Cortex of kidney (tissue), 1 donor: ENCODE results near the gene MAN2A1.

Experiments
- DNase-seq: peaks from one replicate; lab custom pipeline; 2025; lab: John Stamatoyannopoulos, UW

The MAN2A1 gene

DNA sequence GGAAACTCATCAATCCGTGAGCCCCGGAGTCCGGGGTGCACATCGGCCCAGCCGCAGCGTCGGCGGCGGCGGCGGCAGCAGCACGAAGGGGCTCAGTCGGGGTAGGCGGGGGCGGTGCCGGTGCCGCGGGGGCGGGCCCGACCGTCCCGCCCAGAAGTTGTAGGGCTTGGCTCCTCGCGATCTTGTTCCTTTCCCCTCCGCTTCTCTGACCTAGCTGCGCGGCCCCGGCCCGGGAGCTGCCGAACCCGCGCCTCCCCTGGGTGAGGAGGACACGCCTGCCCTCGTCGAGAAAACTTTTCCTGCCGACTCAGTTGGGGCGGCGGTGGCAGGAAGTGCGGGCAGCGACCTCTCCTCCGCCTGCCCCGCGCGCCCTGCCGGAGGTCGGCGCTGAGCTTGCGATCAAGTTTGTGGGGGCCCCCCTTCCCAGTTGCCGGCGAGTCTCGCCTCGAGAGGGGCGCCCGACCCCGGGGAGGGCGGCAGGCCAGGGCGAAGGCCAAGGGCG, at the start of gene MAN2A1:
Gene MAN2A1 (plus strand): TSS at position 188 of the 502 bp plus-strand sequence. CDS start 491 bp downstream, outside the sequence.
- peak; percentile 12 for DNase-seq

DNA sequence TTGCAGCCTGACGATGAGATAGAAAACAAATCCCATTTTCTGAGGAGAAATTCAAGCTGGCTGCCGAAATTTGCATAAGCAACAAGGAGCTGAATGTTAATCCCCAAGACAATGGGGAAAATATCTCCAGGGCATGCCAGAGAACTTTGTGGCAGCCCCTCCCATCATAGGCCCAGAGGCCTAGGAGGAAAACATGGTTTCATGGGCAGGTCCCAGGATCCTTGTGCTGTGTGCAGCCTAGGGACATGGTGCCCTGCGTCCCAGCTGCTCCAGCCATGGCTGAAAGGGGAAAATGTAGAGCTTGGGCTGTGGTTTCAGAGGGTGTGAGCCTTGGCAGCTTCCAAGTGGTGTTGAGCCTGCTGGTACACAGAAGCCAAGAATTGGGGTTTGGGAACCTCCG, 48.8 kb upstream of the MAN2A1 start:
- no peak for DNase-seq

DNA sequence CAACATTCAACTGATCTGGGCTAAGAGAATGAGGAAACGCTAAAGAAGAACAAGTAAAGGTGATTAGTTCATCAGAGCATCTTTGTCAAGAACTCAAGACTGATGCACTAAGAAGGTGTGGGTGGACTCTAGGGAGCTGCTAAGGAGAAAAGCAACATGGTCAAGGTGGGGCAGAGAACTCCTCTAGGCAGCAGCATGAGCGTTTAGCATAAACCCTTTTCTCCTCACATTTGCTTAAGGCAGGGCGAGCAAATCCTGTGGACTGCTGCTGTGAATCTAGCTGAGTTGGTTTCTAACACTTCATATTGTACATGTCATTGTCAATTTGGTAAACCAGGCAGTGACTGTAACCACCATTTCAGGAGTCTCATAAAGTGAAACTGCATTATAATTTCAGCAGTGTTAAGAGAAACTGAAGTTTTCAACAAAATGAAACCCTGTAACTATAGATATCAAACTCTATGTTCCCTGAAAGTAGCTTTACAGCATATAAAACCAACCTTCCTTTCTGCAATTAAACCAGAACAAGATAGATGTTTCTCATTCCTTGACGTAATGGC, 45.9 kb upstream of the MAN2A1 start:
- DNase-seq: no peak

DNA sequence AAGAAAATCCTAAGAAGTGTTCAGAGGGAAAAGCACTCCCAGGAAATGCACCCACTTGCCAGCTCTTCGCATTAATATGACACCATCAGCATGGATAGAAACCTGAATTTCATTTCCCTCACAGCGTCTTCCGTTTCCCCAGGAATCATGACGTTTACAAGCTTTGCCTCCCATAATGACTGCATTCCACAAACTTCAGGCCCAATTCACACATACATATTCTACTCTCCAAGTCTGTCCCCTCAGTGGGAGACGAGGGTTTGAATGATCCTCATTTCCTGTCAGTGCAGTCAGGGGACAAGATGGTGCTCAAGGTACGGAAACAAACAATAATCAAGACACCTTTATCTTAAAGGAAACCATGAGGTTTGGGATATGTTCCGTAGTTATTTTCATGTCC, 44.9 kb upstream of the MAN2A1 start:
- DNase-seq: no peak

DNA sequence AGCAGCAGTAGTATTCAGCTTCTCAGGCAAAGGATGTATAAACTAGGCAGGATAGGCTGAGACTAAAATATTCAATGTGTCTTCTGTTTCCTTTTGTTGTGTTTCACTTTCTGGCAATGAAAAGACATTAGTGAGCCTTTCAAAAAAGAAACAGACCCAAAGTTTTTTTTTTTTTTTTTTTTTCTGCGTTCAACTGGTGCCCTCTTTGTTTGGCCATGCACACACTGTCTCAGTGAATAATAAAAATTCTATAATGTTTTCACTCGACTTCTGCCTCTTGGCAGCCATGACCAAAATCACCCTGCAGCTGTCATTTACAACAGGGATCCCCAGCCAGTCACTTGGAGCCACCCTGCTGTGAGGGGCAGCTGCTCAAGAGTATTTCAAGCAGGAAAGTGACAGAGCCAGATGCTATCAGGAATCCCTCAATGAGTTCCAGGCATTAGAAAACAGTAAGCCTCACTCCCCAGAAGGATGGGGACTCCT, 44.0 kb upstream of the MAN2A1 start:
- no peak for DNase-seq

DNA sequence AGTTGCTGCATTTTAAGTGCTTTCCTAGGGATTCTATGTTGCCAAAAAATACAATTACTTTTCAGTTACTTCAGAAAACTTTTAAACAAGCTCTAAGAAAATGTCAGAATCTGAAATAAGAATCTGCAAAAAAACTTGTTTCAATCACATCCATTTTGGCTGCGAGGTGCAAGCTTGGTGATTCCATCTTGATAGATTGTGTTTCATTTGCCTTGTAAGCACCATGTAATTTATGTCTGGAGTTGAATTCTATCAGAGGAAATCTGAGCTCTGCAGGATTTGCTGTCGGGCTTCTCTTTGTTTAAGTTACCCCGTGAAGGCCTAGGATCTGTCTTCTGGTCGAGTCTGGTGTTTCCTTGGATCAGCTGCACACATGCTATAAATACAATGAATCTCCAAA, 40.4 kb upstream of the MAN2A1 start:
- no peak for DNase-seq

DNA sequence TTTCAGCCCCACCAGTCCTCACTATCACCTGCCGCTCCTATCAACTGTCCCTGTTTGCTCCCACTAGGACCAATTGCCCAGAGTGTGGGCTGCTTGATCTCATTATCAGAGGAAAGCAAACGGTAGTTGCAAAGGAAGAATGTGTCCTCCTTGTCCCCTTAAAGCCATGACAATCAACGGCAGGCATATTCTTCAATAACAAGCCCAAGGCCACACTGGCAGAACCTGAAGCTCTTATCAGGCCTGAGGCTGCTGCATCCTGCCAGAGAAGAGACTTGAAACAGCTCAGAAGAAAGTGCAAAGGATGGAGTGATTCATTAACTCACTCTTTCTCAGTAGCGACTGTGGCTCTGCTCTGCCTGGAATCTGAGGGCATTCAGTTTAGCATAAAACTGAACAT, 39.2 kb upstream of the MAN2A1 start:
- no peak for DNase-seq

DNA sequence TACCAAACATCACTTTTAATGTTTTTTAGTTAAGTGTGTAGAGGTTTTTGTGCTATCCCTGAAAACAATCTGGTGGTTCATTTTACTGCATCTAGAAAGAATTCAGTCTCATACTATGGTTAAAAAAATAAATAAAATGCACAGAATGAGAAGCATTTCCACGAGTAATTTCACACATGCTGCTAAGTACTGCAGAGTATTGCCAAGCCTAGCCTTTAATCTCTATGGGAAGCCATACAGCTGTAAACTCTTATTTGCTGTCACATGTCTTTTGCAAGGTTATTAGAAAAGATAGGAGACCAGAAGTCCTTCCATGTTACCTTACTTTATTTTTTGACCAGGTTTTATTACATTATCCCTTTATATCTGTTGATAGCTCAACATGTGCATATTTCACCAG, 37.6 kb upstream of the MAN2A1 start:
- no peak for DNase-seq

DNA sequence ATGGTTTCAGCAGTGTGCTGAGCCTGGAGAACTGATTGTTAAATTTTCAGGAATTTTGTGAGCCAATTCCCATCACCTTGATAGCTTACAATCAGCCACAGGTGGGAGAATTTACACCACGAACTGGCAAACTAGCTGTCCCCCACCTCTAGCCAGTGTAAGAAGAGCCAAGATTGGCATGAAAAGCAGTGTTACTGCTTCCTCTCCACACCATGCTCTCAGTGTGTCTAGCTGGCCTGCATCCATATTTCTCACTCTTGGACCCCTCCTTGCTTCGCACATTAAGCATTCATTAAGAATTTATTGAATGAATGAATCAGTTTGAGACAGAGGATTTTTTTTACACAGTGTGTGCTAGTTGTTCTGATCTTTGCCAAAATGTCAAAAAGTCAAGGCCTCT, 36.7 kb upstream of the MAN2A1 start:
- no peak for DNase-seq

DNA sequence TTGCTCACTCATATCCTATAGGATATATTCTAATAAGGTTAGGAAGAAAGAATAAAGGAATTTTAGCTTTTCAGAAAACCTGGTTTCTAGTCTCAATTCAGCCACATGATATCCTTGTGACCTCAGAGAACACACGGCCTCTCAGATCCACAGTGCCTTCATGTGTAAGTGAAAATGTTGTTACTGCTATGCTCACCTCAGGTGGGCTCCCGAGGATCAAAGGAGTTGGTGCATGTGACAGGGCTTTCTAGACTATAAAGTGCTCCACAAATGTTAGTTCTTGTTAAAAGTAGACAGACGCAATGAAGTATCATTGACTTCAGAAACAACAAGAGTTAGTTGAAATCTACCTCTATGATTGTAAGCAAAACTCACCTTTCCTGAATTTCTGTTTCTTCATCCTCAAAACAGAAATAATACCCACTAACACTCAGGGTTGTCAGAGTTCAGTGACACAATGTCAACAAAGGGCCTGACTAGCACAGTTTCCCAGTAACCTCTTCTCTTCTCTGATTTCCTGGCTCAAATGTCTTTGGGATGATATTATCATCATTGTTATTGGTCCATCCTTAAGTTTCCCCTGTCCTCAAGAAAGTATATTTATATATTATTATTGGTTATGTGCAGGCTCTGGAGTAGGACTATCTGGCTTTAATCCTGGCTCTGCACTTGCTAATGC, 36.0 kb upstream of the MAN2A1 start:
- DNase-seq: no peak

DNA sequence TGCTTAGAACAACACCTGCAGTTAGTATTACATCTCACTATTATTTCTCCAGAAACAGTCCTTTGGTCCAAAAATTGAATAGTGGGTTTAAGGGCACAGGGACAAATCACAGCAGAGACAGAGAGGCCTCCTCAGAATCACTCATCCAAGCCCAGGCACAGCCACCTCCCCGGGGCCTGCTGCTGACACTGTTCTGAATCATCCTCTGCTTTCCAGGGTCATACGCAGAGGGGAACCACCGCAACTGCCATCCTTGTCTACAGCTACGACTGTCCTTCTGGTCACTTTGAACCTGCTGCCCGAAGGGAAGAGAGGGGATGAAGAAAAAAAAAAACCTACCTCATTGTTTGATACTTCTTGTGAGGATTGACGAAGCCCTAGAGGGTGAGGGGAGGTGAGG, 35.3 kb upstream of the MAN2A1 start:
- no peak for DNase-seq

DNA sequence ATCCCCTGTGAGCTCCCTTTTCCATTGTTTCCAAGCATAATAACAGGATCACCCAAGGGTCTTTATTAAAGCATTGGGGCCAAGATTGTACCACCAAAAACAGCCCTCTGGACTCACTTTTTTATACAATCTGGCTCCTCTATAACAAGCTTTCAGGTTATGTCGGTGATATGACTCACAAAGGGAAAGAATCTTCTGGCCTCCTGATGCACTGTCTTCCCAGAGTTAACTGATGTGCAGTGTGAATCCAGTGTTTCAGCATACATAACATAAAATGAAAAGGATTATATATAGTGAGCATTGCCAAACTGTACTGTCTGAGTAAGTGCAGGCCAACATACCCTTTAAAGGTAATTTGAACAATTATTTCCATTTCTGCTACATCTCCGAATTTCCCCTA, 33.9 kb upstream of the MAN2A1 start:
- no peak for DNase-seq

DNA sequence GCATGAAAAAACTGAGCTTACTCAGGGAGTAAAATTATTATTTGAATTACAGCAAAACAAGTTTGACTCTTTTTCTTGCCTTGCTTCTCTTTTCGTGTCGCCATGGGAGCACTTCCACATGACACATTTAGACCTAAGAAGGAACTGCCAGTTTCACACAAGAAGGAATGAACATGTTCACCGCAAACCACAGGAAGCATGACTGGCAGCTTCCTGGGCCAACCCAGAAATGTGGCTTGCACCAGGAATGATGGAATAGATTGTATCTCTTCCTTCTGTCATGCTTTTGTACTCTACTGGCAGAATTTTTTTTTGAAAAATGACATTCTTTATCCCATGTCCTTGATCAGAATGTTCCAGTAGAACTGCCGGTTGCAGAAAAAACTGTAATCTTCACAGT, 32.9 kb upstream of the MAN2A1 start:
- no peak for DNase-seq

DNA sequence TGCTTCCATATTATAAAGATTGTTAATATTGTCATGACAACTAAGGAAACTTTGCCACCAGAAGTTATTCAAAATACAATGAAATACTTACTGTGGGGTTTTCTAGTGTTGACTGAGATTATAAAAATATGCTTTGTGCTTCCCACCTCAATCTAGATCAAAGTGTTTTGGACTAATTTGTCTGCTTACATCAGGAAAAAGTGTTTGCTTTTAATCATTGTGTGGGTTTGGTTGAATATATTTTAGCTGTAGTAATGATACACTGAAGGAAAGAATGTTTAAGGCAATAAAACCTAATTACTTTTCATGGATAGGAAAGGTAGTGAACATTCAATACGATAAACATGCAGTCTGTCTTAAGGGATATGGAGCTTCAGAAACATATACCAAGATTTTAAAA, 29.8 kb upstream of the MAN2A1 start:
- DNase-seq: no peak

DNA sequence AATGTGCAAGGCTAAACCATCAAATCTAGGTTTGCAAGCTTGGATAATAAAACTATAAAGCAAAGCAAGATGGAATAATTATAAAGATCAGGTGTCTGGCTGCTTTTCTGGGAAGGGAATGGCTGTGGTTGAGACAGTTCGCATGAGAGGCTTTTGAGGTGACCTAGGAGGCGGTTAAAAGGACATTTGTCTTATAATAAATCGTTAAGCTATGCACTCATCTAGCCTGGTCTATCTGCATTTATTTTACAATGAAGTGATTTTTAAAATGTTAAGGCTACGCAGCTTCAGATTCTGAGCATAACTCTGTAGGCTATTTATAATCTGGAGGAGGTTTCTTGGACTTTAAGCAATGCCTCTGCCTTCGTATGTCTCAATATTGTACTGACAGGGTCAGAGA, 29.4 kb upstream of the MAN2A1 start:
- DNase-seq: no peak

DNA sequence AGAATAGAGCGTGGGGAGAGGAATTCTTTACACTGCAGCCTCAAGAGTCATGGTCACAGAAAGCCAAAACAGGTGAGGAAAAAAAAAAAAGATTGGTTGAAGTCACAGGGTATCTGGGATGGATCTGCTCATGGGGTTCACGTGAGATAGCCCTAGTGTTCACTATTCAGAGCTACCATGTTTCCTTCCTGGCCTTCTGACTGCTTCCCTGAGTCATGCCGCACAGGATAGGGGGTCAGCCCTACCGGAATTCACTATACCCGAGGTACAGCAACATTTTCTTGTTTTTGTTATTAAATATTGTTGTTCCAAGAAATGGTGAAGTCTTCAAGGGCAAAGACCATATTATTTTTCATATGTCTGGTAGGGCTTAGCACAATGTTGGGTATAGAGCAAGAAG, 21.5 kb upstream of the MAN2A1 start:
- no peak for DNase-seq

DNA sequence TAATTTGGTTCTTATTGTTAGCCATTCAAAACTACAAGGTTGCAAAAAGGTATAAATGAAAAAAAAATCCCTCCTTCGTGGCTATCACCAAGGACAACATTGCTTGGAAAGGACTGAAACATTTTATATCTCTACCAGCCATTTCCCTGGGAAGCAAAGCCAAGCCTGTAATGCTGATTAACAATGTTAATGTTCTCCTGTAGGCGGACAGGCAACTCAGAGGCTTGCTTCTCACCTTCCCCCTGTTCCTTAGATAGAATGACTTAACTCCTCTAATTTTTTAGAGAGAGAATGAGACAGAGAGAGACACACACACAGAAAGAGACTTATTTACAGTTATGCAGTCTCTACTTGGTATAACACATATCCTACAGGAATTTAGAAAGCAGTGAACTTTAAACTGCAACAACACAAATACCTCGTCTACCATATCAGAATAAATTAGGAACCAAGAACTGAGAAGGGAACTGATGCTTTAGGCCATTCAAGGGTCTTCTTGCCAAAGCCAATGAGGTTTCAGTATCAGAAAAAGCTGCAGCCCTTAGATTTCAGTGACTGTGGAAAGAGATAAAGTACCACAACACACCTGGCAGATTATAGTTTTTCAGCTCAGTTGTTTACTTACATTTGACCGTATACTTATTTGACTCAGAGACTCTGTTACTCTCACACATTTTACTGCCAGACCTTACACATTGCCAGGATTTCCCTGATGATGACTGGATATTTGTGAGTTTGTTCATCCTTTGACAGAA, 20.9 kb upstream of the MAN2A1 start:
- DNase-seq: no peak

DNA sequence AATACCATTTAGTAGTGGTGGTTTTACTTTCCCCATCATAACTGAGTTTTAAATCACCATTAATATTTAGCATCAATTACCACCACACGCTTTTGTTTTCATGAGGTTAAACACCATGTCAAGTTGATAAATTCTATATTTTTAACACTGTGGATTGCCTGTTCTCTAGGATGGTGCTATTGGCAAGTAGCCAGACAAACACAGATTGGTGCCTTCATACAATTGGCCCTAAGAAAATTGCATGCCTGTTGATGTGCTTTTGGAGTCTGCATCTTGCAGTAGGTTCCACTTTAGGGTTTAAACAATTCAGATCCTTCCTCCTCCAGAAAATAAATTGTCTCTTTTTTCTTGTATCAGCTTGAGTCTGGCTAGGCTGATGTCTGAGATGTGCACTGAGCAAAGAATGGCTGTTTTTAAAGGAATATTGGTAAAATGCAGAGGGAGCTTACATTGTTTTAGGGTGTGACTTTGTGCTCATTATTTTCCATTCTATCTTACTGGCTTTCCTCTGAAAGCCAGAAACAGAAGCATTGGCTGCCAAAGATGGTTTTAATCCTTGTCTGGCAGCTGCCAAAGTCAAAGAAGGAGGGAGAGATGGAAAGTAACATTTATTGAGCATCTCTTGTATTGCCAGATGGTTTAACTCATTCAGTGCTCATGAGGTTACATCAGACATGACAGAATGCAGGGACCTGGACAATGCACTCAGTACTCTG, 19.6 kb upstream of the MAN2A1 start:
- DNase-seq: no peak

DNA sequence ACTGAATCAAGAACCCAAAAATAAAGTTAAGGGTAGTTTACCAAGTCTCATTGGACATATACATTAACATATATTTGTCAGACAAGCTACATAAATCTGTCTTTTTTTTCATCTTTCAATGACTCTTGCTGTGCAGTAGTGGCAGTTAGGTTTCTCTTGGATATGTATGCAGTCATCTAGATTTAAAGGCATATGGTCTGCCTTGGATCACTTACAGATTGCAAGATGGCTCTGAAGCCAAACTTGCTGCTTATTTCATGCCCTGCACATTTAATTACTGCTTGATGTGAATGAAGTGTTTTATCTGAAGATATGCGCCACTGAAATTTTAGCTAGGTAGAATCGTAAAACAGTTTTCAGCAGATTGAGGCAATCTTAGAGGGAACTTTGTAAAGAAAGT, 18.6 kb upstream of the MAN2A1 start:
- no peak for DNase-seq

DNA sequence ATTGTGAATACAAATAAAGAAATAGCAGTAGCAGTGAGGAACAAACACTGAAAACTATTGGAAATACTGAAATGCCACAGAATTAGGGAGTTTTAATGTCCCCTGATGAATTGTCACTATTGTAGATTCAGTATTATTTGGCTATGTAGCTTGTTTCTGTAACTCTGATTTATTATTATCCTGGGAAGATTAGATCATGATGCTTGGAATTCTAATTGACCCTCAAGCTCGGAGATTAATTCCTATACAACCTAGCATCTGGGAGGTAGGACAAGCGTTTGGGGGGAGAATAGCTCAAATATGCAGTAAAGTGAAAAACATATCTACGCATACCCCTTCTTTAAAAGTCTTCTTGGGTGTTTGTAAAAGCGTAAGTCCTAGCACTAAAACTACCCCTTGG, 15.1 kb upstream of the MAN2A1 start:
- DNase-seq: no peak

DNA sequence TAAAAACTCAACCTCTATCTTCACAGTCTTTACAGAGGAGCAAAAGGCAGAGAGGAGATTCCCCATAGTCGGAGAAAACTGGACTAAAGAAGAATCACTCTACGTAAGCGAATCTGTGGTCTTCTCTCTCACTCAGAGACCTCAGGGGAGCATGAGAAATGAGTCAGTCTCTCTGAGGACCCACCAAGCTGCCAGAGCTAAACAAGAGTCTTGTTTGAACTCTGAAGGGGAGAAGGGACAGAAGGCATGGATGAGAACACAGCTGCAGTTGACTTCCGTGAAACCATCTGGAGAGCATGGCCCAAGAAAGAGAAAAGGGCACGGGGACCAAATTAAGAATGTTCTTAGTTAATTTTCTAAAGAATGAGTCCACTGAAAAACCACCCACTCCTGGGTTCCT, 12.8 kb upstream of the MAN2A1 start:
- DNase-seq: no peak

DNA sequence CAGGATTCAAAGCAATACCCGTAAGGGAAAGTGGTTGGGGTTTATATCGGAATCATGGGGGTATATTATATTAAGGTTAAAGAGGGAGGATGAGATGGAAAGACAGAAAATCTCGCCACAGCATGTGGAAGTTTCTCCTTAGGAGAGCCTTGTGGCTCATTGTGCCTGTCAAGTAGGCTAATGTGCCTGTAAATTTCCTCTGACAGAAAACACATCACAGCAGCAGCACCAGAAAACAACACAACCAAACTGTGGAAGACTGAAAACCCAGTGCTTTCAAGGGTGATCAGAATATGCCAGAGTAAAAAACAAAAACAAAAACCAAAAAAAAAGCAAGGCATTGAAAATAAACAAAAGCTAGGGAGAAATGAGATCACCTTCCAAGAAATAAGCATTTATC, 11.3 kb upstream of the MAN2A1 start:
- no peak for DNase-seq

DNA sequence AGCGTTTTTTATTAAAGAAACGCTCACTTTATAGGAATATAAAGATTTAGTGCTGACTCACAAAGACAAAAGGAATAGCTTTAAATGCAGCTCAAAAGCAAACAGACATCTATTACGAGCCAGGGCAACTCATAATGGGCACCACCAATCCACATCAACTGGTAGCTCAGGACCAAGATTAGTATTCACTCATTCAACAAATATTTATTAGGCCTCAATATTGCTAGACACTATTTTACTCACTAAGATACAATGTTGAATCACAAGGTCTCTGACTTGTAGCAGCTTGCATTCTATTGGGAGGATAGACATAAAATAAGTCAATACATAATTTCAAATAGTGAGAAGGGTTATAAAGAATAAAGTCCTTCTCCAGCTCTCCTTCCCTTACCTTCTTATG, 8.0 kb upstream of the MAN2A1 start:
- no peak for DNase-seq
